Fibroblast of lung (primary cell): ENCODE data around the gene SPATA2L. TPM values are rescaled to one million over a fixed set of nuclear protein-coding genes. Genes with fewer than 3 reads are reported as not detected.

Experiments used
- DNase-seq, 2 donors: peaks; one replicate each; pipeline versions ENCODE4 v3.0.0 to v3.0.0-alpha.2; 2010; ENCODE audit warnings: low read depth in 2 of 2
- H2AFZ ChIP-seq: 2 replicates; pipeline ENCODE4 v1.5.1; 2012; ENCODE audit warnings: low read length, control low read depth, inconsistent platforms
- H3K27ac ChIP-seq: 2 replicates; pipeline ENCODE4 v1.5.1; 2011; ENCODE audit warnings: low read length, control low read depth; ENCODE audit not compliant: insufficient read depth
- H3K27me3 ChIP-seq: 2 replicates; pipeline ENCODE4 v1.5.1; 2011; ENCODE audit warnings: mild to moderate bottlenecking, low read length; ENCODE audit not compliant: control insufficient read depth, insufficient read depth
- H3K36me3 ChIP-seq: 2 replicates; pipeline ENCODE4 v1.5.1; 2011; ENCODE audit warnings: low read length; ENCODE audit not compliant: control insufficient read depth, insufficient read depth
- H3K4me1 ChIP-seq: 2 replicates; pipeline ENCODE4 v1.5.1; 2011; ENCODE audit warnings: low read length; ENCODE audit not compliant: control insufficient read depth, insufficient read depth; ENCODE audit errors: extremely low read depth
- H3K4me2 ChIP-seq: 2 replicates; pipeline ENCODE4 v1.5.1; 2011; ENCODE audit warnings: low read length, control low read depth; ENCODE audit not compliant: insufficient read depth; ENCODE audit errors: extremely low read depth
- H3K4me3 ChIP-seq, 4 experiments: fragments of 200-600 bp in 1 of 4; sonication (generic) in 1 of 4; replicated peaks in 1 of 4; 2 replicates each; pipeline ENCODE4 v1.5.1; 2011 to 2016; ENCODE audit warnings: low read length in 4 of 4, low read depth in 3 of 4, mild to moderate bottlenecking in 3 of 4, control low read depth in 2 of 4, inconsistent platforms in 1 of 4, mixed read lengths in 1 of 4; ENCODE audit not compliant: insufficient read depth in 1 of 4; ENCODE audit errors: control extremely low read depth in 1 of 4
- H3K79me2 ChIP-seq: 2 replicates; pipeline ENCODE4 v1.5.1; 2012; ENCODE audit warnings: mild to moderate bottlenecking, low read length, inconsistent platforms; ENCODE audit not compliant: control insufficient read depth, insufficient read depth
- H3K9ac ChIP-seq: 2 replicates; pipeline ENCODE4 v1.5.1; 2011; ENCODE audit warnings: mild to moderate bottlenecking, low read length, control low read depth; ENCODE audit not compliant: insufficient read depth
- H3K9me3 ChIP-seq: 2 replicates; pipeline ENCODE4 v1.5.1; 2012; ENCODE audit warnings: low read depth, low read length; ENCODE audit not compliant: control insufficient read depth, insufficient read depth
- H4K20me1 ChIP-seq: 2 replicates; pipeline ENCODE4 v1.5.1; 2011; ENCODE audit warnings: low read length; ENCODE audit not compliant: control insufficient read depth, insufficient read depth; ENCODE audit errors: extremely low read depth
- EZH2 ChIP-seq: IDR thresholded peaks from 2 replicates; pipeline ENCODE4 v1.5.1; 2012; ENCODE audit warnings: low read length, control low read depth, mild to moderate bottlenecking; ENCODE audit errors: missing control alignments
- polyA plus RNA-seq, 2 donors: library from polyadenylated mRNA; depleted of rRNA in 1 of 2; stranded (reverse) in 1 of 2; unstranded in 1 of 2; fragments of >200 nt; gene quantifications; 2 replicates each; pipeline ENCODE4 v1.2.1, GENCODE V29; 2011 to 2012; ENCODE audit warnings: missing spikeins in 1 of 2
- total RNA-seq: library from RNA; depleted of rRNA; stranded (reverse); fragments of >200 nt; gene quantifications from 2 replicates; pipeline ENCODE4 v1.2.1, GENCODE V29; 2014
- TF ChIP-seq, protein P1 (sequence below), 2 donors: IDR thresholded peaks in 1 of 2; conservative IDR thresholded peaks in 1 of 2; 1 replicate in 1 of 2; 2 replicates in 1 of 2; pipeline ENCODE4 v1.5.1; 2011 to 2012; ENCODE audit warnings: low read length in 2 of 2, control low read depth in 1 of 2, inconsistent platforms in 1 of 2, low read depth in 1 of 2, mild to moderate bottlenecking in 1 of 2

SPATA2L gene
- total and polyA plus RNA-seq, 2 donors (not counting 1 experiment from before 2014, with no cell fraction given), result 1.7 to 7.3 TPM

DNA sequence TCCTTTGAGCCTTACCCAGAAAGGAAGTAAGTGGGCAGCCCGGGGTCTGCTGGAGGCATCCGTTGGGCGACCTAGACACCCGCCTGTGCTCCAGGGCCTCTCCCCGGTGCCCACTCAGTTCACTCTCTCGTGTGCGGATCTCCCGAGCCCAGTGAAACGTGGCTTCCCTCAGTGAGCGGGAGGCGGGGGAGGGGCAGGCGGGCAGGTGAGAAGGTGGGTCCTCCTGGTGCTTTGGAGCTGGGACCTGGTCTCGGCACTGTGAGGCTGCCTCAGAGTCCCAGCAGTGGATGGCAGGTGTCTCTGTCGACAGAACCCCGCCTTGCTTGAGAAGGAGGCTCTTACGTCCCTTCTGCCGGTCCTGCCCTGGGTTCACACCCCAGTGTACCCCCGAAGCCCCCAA lies 27.8 kb upstream of the SPATA2L start:
- no peaks in the 10 kb centered on the region for H3K9me3 ChIP-seq
- H3K9ac ChIP-seq, result no peak overlapping the region
- H3K79me2 ChIP-seq, result peaks cover 5% of the 10 kb centered on the region
- no peak overlapping the region for H2AFZ ChIP-seq
- no peak overlapping the region for H3K4me3 ChIP-seq
- no peaks in the 10 kb centered on the region for H3K4me1 ChIP-seq
- no peak overlapping the region for H3K27ac ChIP-seq
- DNase-seq, result no peak
- H3K27me3 ChIP-seq, result no peaks in the 10 kb centered on the region
- TF ChIP-seq, protein P1, sequence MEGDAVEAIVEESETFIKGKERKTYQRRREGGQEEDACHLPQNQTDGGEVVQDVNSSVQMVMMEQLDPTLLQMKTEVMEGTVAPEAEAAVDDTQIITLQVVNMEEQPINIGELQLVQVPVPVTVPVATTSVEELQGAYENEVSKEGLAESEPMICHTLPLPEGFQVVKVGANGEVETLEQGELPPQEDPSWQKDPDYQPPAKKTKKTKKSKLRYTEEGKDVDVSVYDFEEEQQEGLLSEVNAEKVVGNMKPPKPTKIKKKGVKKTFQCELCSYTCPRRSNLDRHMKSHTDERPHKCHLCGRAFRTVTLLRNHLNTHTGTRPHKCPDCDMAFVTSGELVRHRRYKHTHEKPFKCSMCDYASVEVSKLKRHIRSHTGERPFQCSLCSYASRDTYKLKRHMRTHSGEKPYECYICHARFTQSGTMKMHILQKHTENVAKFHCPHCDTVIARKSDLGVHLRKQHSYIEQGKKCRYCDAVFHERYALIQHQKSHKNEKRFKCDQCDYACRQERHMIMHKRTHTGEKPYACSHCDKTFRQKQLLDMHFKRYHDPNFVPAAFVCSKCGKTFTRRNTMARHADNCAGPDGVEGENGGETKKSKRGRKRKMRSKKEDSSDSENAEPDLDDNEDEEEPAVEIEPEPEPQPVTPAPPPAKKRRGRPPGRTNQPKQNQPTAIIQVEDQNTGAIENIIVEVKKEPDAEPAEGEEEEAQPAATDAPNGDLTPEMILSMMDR (conservative IDR thresholded peaks at IDR 0.05 in 1 of 2, IDR thresholded peaks at IDR 0.05 in 1 of 2; ENCODE audit: low read depth in 1 of 2, low read length in 2 of 2), result no peak
- no peak for TF ChIP-seq EZH2
- no peak overlapping the region for H3K4me2 ChIP-seq
- H4K20me1 ChIP-seq, result no peaks in the 10 kb centered on the region
- H3K36me3 ChIP-seq, result peaks cover 44% of the 10 kb centered on the region

DNA sequence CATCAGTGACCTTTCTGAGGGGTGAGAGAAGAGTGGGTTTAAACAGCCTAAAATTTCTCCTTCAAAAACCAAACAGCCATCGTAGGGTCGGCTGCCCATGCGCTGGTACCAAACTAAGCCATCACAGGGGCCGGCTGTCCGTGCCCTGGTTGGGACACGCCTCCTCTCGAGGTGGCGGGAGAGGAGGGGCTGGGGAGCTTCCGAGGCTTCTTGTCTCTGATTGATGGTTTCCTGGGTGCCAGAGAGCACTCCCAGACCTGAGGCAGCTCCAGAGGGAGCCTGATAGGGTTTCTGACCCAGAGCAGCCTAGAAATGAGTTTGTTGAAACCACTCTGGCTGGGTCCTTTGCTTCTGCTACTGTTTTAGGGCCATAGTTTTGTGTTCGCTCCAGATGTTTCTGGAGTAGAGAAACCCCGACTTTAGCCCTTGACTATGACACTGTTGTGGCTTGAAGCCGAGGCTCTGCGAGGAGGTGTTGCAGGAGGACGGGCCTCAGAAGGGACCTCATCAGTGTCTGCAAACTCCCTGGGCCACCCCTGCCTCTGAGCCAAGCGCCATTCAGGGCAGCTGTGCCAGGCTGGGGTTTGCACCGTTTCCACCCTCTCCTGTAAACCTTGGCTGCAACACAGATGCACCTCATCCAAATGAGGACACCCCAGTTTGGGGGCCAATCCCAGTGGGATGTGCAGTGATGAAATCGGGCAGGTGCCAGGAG lies 26.1 kb upstream of the SPATA2L start:
- no peak for TF ChIP-seq EZH2
- TF ChIP-seq, protein P1 (conservative IDR thresholded peaks at IDR 0.05 in 1 of 2, IDR thresholded peaks at IDR 0.05 in 1 of 2; ENCODE audit: low read depth in 1 of 2, low read length in 2 of 2), result no peak

DNA sequence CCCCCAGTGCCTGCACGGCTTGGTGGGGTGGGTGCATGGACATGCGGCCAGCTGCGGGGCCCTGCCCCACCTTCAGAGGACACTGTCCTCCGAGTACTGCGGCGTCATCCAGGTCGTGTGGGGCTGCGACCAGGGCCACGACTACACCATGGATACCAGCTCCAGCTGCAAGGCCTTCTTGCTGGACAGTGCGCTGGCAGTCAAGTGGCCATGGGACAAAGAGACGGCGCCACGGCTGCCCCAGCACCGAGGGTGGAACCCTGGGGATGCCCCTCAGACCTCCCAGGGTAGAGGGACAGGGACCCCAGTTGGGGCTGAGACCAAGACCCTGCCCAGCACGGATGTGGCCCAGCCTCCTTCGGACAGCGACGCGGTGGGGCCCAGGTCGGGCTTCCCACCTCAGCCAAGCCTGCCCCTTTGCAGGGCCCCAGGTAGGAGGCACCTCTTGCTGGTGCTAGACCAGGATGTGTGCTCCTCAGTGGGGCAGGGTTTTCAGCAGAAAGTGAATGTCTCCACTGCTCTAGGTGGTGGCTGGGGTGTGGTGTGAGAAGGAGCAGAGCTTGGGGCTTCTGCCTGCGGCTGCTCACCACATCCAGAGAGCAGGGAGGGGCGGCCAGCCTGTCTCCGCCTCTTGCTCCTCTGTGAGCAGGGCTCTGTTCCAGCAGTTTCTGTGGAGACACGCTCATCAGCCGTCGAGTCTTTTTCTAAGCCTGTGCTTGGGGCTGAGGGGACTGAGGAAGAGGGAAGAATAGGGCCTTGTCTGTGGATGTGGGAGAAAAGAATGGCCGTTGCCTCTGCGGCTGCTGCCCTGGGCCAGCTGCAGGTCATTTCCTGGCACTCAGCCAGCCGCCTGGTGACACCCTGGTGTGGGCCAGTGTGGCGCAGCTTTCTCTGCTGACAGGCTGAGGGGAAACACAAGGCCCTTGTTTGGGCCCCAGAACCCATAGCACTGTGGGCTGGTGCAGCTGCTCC lies 22.1 kb upstream of the SPATA2L start:
- Histone ChIP-seq H3K9ac (no peak overlapping the region), H3K4me1 (peaks cover 20% of the 10 kb centered on the region), H2AFZ (no peak overlapping the region), H3K27me3 (no peaks in the 10 kb centered on the region), H3K79me2 (peaks cover 31% of the 10 kb centered on the region), H3K9me3 (no peaks in the 10 kb centered on the region), H3K4me2 (no peak overlapping the region), H3K4me3 (peak overlapping the region in 1 of 4 experiments; percentile 67), H4K20me1 (no peaks in the 10 kb centered on the region), H3K27ac (no peak overlapping the region), H3K36me3 (peaks cover 16% of the 10 kb centered on the region)
- peak; percentile 24 to 49 for DNase-seq
- TF ChIP-seq EZH2, result no peak

More for the DNA sequence above, 26.1 kb upstream of the SPATA2L start:
- H3K27ac ChIP-seq, result no peak overlapping the region
- no peak overlapping the region for H3K4me3 ChIP-seq
- no peak for DNase-seq
- H3K79me2 ChIP-seq, result peaks cover 22% of the 10 kb centered on the region
- H3K9me3 ChIP-seq, result no peaks in the 10 kb centered on the region
- H4K20me1 ChIP-seq, result no peaks in the 10 kb centered on the region
- H3K9ac ChIP-seq, result no peak overlapping the region
- no peak overlapping the region for H2AFZ ChIP-seq
- H3K27me3 ChIP-seq, result no peaks in the 10 kb centered on the region
- H3K36me3 ChIP-seq, result peaks cover 38% of the 10 kb centered on the region
- peaks cover 5% of the 10 kb centered on the region for H3K4me1 ChIP-seq
- no peak overlapping the region for H3K4me2 ChIP-seq
